PC-9 (cell line): ENCODE results near the gene PRC1.

Experiments used
- CTCF ChIP-seq: fragments of 200-600 bp; sonication (generic); conservative IDR thresholded peaks from 2 replicates; pipeline ENCODE4 v1.6.1; 2017; ENCODE audit warnings: mixed run types, antibody characterized with exemption, mild to moderate bottlenecking, moderate library complexity
- EZH2 ChIP-seq: fragments of 200-600 bp; sonication (generic); IDR thresholded peaks from 2 replicates; pipeline ENCODE4 v1.8.0; 2017; ENCODE audit warnings: antibody characterized with exemption, low read depth

GRCh38 chr15:90968434-90968833 lies 25.9 kb downstream of the PRC1 start:
- no peak for TF ChIP-seq CTCF
- TF ChIP-seq EZH2 = no peak
